B cell (primary cell): ENCODE data around the gene CTNNA2. TPM values are rescaled to one million over a fixed set of nuclear protein-coding genes. Genes with fewer than 3 reads are reported as not detected.

Source experiments
- ATAC-seq: fragments of 200-7000 bp; cut with Tn5 transposase; one replicate; pipeline ENCODE4 v1.10.0; 2021; ENCODE audit warnings: low read depth, mild to moderate bottlenecking, moderate number of reproducible peaks, moderate library complexity
- CTCF ChIA-PET: fragments of 350-600 bp; sonication (Branson Sonifier 250); formaldehyde crosslinking; loops from one replicate; lab custom pipeline; 2021; ENCODE audit warnings: antibody characterized with exemption, inconsistent platforms; lab: Charles Lee
- POLR2A ChIA-PET: fragments of 350-600 bp; sonication (Branson Sonifier 250); formaldehyde crosslinking; loops from one replicate; lab custom pipeline; 2021; ENCODE audit warnings: antibody characterized with exemption; lab: Charles Lee
- DNase-seq: peaks from one replicate; pipeline ENCODE4 v3.0.0; 2013
- H2AFZ ChIP-seq: 2 replicates; pipeline ENCODE4 v1.6.1; 2012; ENCODE audit warnings: mild to moderate bottlenecking, low read depth, low read length; ENCODE audit not compliant: insufficient read depth, poor library complexity, severe bottlenecking
- H3K27ac ChIP-seq, 2 donors: 1 replicate in 1 of 2; 2 replicates in 1 of 2; pipeline ENCODE4 v1.5.1; 2012 to 2013; ENCODE audit warnings: low read length in 2 of 2, mild to moderate bottlenecking in 2 of 2, moderate library complexity in 1 of 2
- H3K27me3 ChIP-seq, 4 experiments: fragments of 200-600 bp in 1 of 4; sonication (generic) in 1 of 4; replicated peaks in 1 of 4; 1 replicate in 2 of 4; 2 replicates in 2 of 4; pipeline versions ENCODE4 v1.6.1 to v1.7.0; 2013 to 2016; ENCODE audit warnings: low read length in 3 of 4, mild to moderate bottlenecking in 2 of 4, mixed read lengths in 1 of 4, moderate library complexity in 1 of 4; ENCODE audit not compliant: insufficient read depth in 4 of 4, control insufficient read depth in 3 of 4; ENCODE audit errors: control extremely low read depth in 1 of 4
- H3K36me3 ChIP-seq, 2 experiments: replicated peaks in 1 of 2; 1 replicate in 1 of 2; 2 replicates in 1 of 2; pipeline versions ENCODE4 v1.6.1 to v1.7.1; 2013; ENCODE audit warnings: low read length in 1 of 2; ENCODE audit not compliant: insufficient read depth in 2 of 2, control insufficient read depth in 1 of 2; ENCODE audit errors: control extremely low read depth in 1 of 2, extremely low read depth in 1 of 2
- H3K4me1 ChIP-seq, 2 donors: fragments of 200-600 bp in 1 of 2; sonication (generic) in 1 of 2; 1 replicate in 1 of 2; 2 replicates in 1 of 2; pipeline versions ENCODE4 v1.5.1 to v1.6.1; 2013 to 2017; ENCODE audit warnings: low read length in 2 of 2; ENCODE audit not compliant: control insufficient read depth in 2 of 2, insufficient read depth in 2 of 2
- H3K4me2 ChIP-seq: replicated peaks from 2 replicates; pipeline ENCODE3; 2012; ENCODE audit warnings: mild to moderate bottlenecking, low read depth, low read length; ENCODE audit not compliant: poor library complexity, severe bottlenecking
- H3K4me3 ChIP-seq, 5 experiments: fragments of 200-600 bp in 1 of 5; sonication (generic) in 1 of 5; 1 replicate in 3 of 5; 2 replicates in 2 of 5; pipeline versions ENCODE4 v1.5.1 to v1.7.0; 2011 to 2016; ENCODE audit warnings: low read length in 4 of 5, mild to moderate bottlenecking in 4 of 5, low read depth in 2 of 5, control low read depth in 1 of 5, moderate library complexity in 1 of 5; ENCODE audit not compliant: insufficient read depth in 1 of 5; ENCODE audit errors: control extremely low read depth in 1 of 5, extremely low read depth in 1 of 5
- H3K79me2 ChIP-seq: fragments of 200-600 bp; sonication (generic); one replicate; pipeline ENCODE4 v1.6.0; 2016; ENCODE audit warnings: low read length; ENCODE audit not compliant: control insufficient read depth, insufficient read depth
- H3K9ac ChIP-seq: fragments of 200-600 bp; sonication (generic); 2 replicates; pipeline ENCODE4 v1.6.1; 2017; ENCODE audit warnings: mild to moderate bottlenecking, low read length, moderate library complexity
- H3K9me3 ChIP-seq, 3 donors: one replicate each; pipeline versions ENCODE4 v1.6.1 to v1.7.1; 2013; ENCODE audit warnings: low read length in 2 of 3; ENCODE audit not compliant: control insufficient read depth in 2 of 3, insufficient read depth in 1 of 3; ENCODE audit errors: control extremely low read depth in 1 of 3
- H4K20me1 ChIP-seq: 2 replicates; pipeline ENCODE4 v1.6.0; 2012; ENCODE audit warnings: mild to moderate bottlenecking, low read length; ENCODE audit not compliant: insufficient read depth, control insufficient read depth, poor library complexity, severe bottlenecking
- H3K27ac Mint-ChIP-seq: one replicate; pipeline ENCODE4 v1.8.0; 2021; ENCODE audit warnings: mixed read lengths
- H3K27me3 Mint-ChIP-seq: one replicate; pipeline ENCODE4 v1.8.0; 2021; ENCODE audit warnings: mixed read lengths
- H3K4me1 Mint-ChIP-seq: one replicate; pipeline ENCODE4 v1.8.0; 2021; ENCODE audit warnings: mixed read lengths
- H3K4me3 Mint-ChIP-seq: one replicate; pipeline ENCODE4 v1.8.0; 2021; ENCODE audit warnings: mixed read lengths
- H3K9me3 Mint-ChIP-seq: one replicate; pipeline ENCODE4 v1.8.0; 2022; ENCODE audit warnings: mixed read lengths; ENCODE audit not compliant: insufficient read depth
- CTCF ChIP-seq: fragments of 200-600 bp; IDR thresholded peaks from one replicate; pipeline ENCODE4 v1.8.0; 2022; ENCODE audit warnings: antibody characterized with exemption, mild to moderate bottlenecking
- EZH2 ChIP-seq: IDR thresholded peaks from 2 replicates; pipeline ENCODE4 v1.6.1; 2012; ENCODE audit warnings: borderline replicate concordance, low read depth, mild to moderate bottlenecking, moderate library complexity, low read length; ENCODE audit not compliant: insufficient read depth, poor library complexity, severe bottlenecking
- WGBS: methylation state at CpG from one replicate; pipeline ENCODE4 v1.1.5; 2013; ENCODE audit warnings: missing lambda C conversion rate; ENCODE audit not compliant: insufficient coverage; 5-methylcytosine and 5-hydroxymethylcytosine counted together
- intact Hi-C: fragments of 100-400 bp; cut with micrococcal nuclease; formaldehyde crosslinking; loops from one replicate; pipeline ENCODE4 v1.10.0; 2022
- polyA plus RNA-seq: library from polyadenylated mRNA; depleted of rRNA; stranded (reverse); fragments of >200 nt; gene quantifications from 2 replicates; pipeline ENCODE4 v1.2.3, GENCODE V29; 2012
- total RNA-seq, 2 donors: library from RNA; stranded (reverse); fragments of 120-200 nt in 1 of 2; gene quantifications; 1 replicate in 1 of 2; 2 replicates in 1 of 2; pipeline versions ENCODE4 v1.2.3 to v1.2.4, GENCODE V29; 2013 to 2022

Gene CTNNA2
- total and polyA plus RNA-seq, 2 donors (not counting 1 experiment from before 2014, with no cell fraction given): not detected

- no peak for TF ChIP-seq CTCF
- no peak for TF ChIP-seq EZH2
- Histone ChIP-seq H3K9ac (no peak overlapping the region), H3K4me1 (no peaks in the 10 kb centered on the region), H4K20me1 (no peaks in the 10 kb centered on the region), H3K4me2 (no peak overlapping the region), H3K79me2 (no peaks in the 10 kb centered on the region), H2AFZ (no peak overlapping the region), H3K4me3 (no peak overlapping the region), H3K27ac (no peak overlapping the region), H3K36me3 (no peaks in the 10 kb centered on the region), H3K9me3 (no peaks in the 10 kb centered on the region), H3K27me3 (no peaks in the 10 kb centered on the region)
- ChIA-PET POLR2A (no interaction called here), CTCF (no interaction called here)
- intact Hi-C loops: no loop called here
- ATAC-seq (no peak), DNase-seq (no peak)
- H3K4me1 Mint-ChIP-seq: no peaks in the 10 kb centered on the region
- H3K27ac Mint-ChIP-seq: no peak overlapping the region
- no CpG with 5 or more reads among the region's 3 CpGs for WGBS
- no peaks in the 10 kb centered on the region for H3K27me3 Mint-ChIP-seq
- H3K4me3 Mint-ChIP-seq: no peak overlapping the region
- H3K9me3 Mint-ChIP-seq: peaks cover 2% of the 10 kb centered on the region
Observed at GRCh38 chr2:79700651-79701050, 187.8 kb downstream of the CTNNA2 start.

- TF ChIP-seq EZH2 (no peak), CTCF (no peak)
- Mint-ChIP-seq H3K4me3 (no peak overlapping the region), H3K4me1 (no peaks in the 10 kb centered on the region), H3K27ac (no peak overlapping the region), H3K27me3 (no peaks in the 10 kb centered on the region), H3K9me3 (peaks cover 2% of the 10 kb centered on the region)
- H3K36me3 ChIP-seq: no peaks in the 10 kb centered on the region
- ATAC-seq (no peak), DNase-seq (no peak)
- H3K27ac ChIP-seq: no peak overlapping the region
- H4K20me1 ChIP-seq: no peaks in the 10 kb centered on the region
- H2AFZ ChIP-seq: no peak overlapping the region
- no peaks in the 10 kb centered on the region for H3K79me2 ChIP-seq
- H3K9ac ChIP-seq: no peak overlapping the region
- no peak overlapping the region for H3K4me2 ChIP-seq
- no peaks in the 10 kb centered on the region for H3K9me3 ChIP-seq
- H3K4me1 ChIP-seq: no peaks in the 10 kb centered on the region
- H3K27me3 ChIP-seq: no peaks in the 10 kb centered on the region
- ChIA-PET POLR2A (no interaction called here), CTCF (no interaction called here)
- no peak overlapping the region for H3K4me3 ChIP-seq
- intact Hi-C loops: no loop called here
- no CpG with 5 or more reads among the region's 1 CpG for WGBS
Observed at GRCh38 chr2:79702905-79703304, 190.1 kb downstream of the CTNNA2 start.
